SU-DHL-6 (cell line): ENCODE results near the gene MON2.

Experiments used
- H2AFZ ChIP-seq: fragments of 200-600 bp; sonication (generic); 2 replicates; pipeline ENCODE4 v1.6.1; 2014; ENCODE audit warnings: low read depth, mild to moderate bottlenecking, moderate library complexity, mixed read lengths, antibody characterized with exemption, low read length; ENCODE audit not compliant: severe bottlenecking
- H3F3A ChIP-seq: fragments of 200-600 bp; shearing (Covaris generic); 2 replicates; pipeline ENCODE4 v1.6.0; 2016; ENCODE audit warnings: antibody characterized with exemption, mild to moderate bottlenecking; ENCODE audit not compliant: insufficient read depth
- H3K27ac ChIP-seq: fragments of 200-600 bp; sonication (generic); 2 replicates; pipeline ENCODE4 v1.5.1; 2016; ENCODE audit warnings: low read depth, mild to moderate bottlenecking, low read length, moderate library complexity, mixed read lengths
- H3K27me3 ChIP-seq: fragments of 200-600 bp; sonication (generic), shearing (Covaris generic); 2 replicates; pipeline ENCODE4 v1.6.0; 2014; ENCODE audit warnings: mild to moderate bottlenecking, low read length
- H3K36me3 ChIP-seq: fragments of 200-600 bp; sonication (generic); 2 replicates; pipeline ENCODE4 v1.6.1; 2014; ENCODE audit warnings: mild to moderate bottlenecking, low read length, mixed read lengths
- H3K4me2 ChIP-seq: fragments of 300-600, 200-600 bp; shearing (Covaris generic), sonication (generic); 2 replicates; pipeline ENCODE4 v1.6.0; 2014; ENCODE audit warnings: low read length, low read depth, mild to moderate bottlenecking; ENCODE audit not compliant: poor library complexity, severe bottlenecking
- H3K4me3 ChIP-seq: fragments of 200-600 bp; sonication (generic); 2 replicates; pipeline ENCODE4 v1.5.1; 2014; ENCODE audit warnings: antibody characterized with exemption, low read length, mild to moderate bottlenecking, mixed read lengths; ENCODE audit not compliant: insufficient read depth, poor library complexity, severe bottlenecking
- H3K79me2 ChIP-seq: fragments of 200-600 bp; sonication (generic); 2 replicates; pipeline ENCODE4 v1.6.1; 2014; ENCODE audit warnings: mild to moderate bottlenecking, low read length, moderate library complexity; ENCODE audit not compliant: insufficient read depth
- H3K9ac ChIP-seq: fragments of 200-600 bp; sonication (generic); 2 replicates; pipeline ENCODE4 v1.7.0; 2014; ENCODE audit warnings: mild to moderate bottlenecking, low read length
- H3K9me2 ChIP-seq: fragments of 200-600 bp; sonication (generic); replicated peaks from 2 replicates; pipeline ENCODE4 v1.6.1; 2014; ENCODE audit warnings: low read length; ENCODE audit not compliant: insufficient read depth
- H3K9me3 ChIP-seq: fragments of 200-600 bp; sonication (generic); 2 replicates; pipeline ENCODE4 v1.6.1; 2014; ENCODE audit warnings: low read length, mixed read lengths; ENCODE audit not compliant: insufficient read depth
- H4K20me1 ChIP-seq: fragments of 200-600 bp; sonication (generic); 2 replicates; pipeline ENCODE4 v1.6.1; 2014; ENCODE audit warnings: low read depth, mild to moderate bottlenecking, antibody characterized with exemption, low read length, moderate library complexity, mixed read lengths
- CTCF ChIP-seq: fragments of 200-600 bp; sonication (generic); IDR thresholded peaks from one replicate; pipeline ENCODE4 v1.5.1; 2017; ENCODE audit warnings: antibody characterized with exemption, mild to moderate bottlenecking, low read length, moderate library complexity; ENCODE audit not compliant: insufficient read depth, poor library complexity, severe bottlenecking
- EZH2phosphoT487 ChIP-seq: fragments of 200-600 bp; sonication (generic), shearing (Covaris generic); conservative IDR thresholded peaks from 2 replicates; pipeline ENCODE4 v1.6.1; 2018; ENCODE audit warnings: mild to moderate bottlenecking, antibody characterized with exemption, low read length, moderate library complexity, mixed read lengths

Gene MON2

GRCh38 chr12:62604871-62605270 is 138.2 kb downstream of the MON2 start:
- Histone ChIP-seq H4K20me1 (peaks cover 5% of the 10 kb centered on the region; the same call in 1 of the 2 replicates), H3K9me3 (no peaks in the 10 kb centered on the region), H2AFZ (no peak overlapping the region), H3F3A (peaks cover 37% of the 10 kb centered on the region), H3K4me2 (peak overlapping the region; percentile 84), H3K36me3 (no peaks in the 10 kb centered on the region), H3K79me2 (peaks cover 25% of the 10 kb centered on the region; the same call in 1 of the 2 replicates), H3K4me3 (peak overlapping the region; percentile 85), H3K9me2 (no peaks in the 10 kb centered on the region), H3K9ac (peak overlapping the region; percentile 96; the same call in 1 of the 2 replicates), H3K27ac (no peak overlapping the region), H3K27me3 (no peaks in the 10 kb centered on the region)
- TF ChIP-seq CTCF (no peak), EZH2phosphoT487 (no peak)

GRCh38 chr12:62605981-62606380 is 139.4 kb downstream of the MON2 start:
- H3K4me2 ChIP-seq, result no peak overlapping the region
- H3K9me3 ChIP-seq, result no peaks in the 10 kb centered on the region
- TF ChIP-seq EZH2phosphoT487 (no peak), CTCF (no peak)
- H3K9ac ChIP-seq, result no peak overlapping the region
- H4K20me1 ChIP-seq, result peaks cover 5% of the 10 kb centered on the region; the same call in 1 of the 2 replicates
- peaks cover 25% of the 10 kb centered on the region; the same call in 1 of the 2 replicates for H3K79me2 ChIP-seq
- no peak overlapping the region for H3K27ac ChIP-seq
- no peaks in the 10 kb centered on the region for H3K9me2 ChIP-seq
- H3F3A ChIP-seq, result peaks cover 28% of the 10 kb centered on the region
- no peaks in the 10 kb centered on the region for H3K36me3 ChIP-seq
- H3K4me3 ChIP-seq, result no peak overlapping the region
- no peak overlapping the region for H2AFZ ChIP-seq
- no peaks in the 10 kb centered on the region for H3K27me3 ChIP-seq

GRCh38 chr12:62606654-62607053 is 140.0 kb downstream of the MON2 start:
- H2AFZ ChIP-seq, result no peak overlapping the region
- H3K9me2 ChIP-seq, result no peaks in the 10 kb centered on the region
- H3K9ac ChIP-seq, result no peak overlapping the region
- H3K27ac ChIP-seq, result no peak overlapping the region
- H4K20me1 ChIP-seq, result peaks cover 5% of the 10 kb centered on the region; the same call in 1 of the 2 replicates
- no peaks in the 10 kb centered on the region for H3K36me3 ChIP-seq
- peaks cover 25% of the 10 kb centered on the region; the same call in 1 of the 2 replicates for H3K79me2 ChIP-seq
- H3K4me2 ChIP-seq, result no peak overlapping the region
- peaks cover 22% of the 10 kb centered on the region for H3F3A ChIP-seq
- TF ChIP-seq CTCF, result no peak
- TF ChIP-seq EZH2phosphoT487, result no peak
- no peak overlapping the region for H3K4me3 ChIP-seq
- H3K9me3 ChIP-seq, result no peaks in the 10 kb centered on the region
- no peaks in the 10 kb centered on the region for H3K27me3 ChIP-seq
